Fibroblast of lung (primary cell): ENCODE results near the gene ARSG.

ENCODE experiments used
- CTCF ChIP-seq, 2 donors: IDR thresholded peaks in 1 of 2; conservative IDR thresholded peaks in 1 of 2; 1 replicate in 1 of 2; 2 replicates in 1 of 2; pipeline ENCODE4 v1.5.1; 2011 to 2012; ENCODE audit warnings: low read length in 2 of 2, control low read depth in 1 of 2, inconsistent platforms in 1 of 2, low read depth in 1 of 2, mild to moderate bottlenecking in 1 of 2
- EZH2 ChIP-seq: IDR thresholded peaks from 2 replicates; pipeline ENCODE4 v1.5.1; 2012; ENCODE audit warnings: low read length, control low read depth, mild to moderate bottlenecking; ENCODE audit errors: missing control alignments

- no peak for TF ChIP-seq EZH2
- no peak for TF ChIP-seq CTCF (conservative IDR thresholded peaks at IDR 0.05 in 1 of 2, IDR thresholded peaks at IDR 0.05 in 1 of 2; ENCODE audit: low read depth in 1 of 2, low read length in 2 of 2)
These were observed 91.8 kb downstream of the ARSG start for GRCh38 chr17:68383120-68383442.
